SU-DHL-6 (cell line): ENCODE data around the gene PMEPA1.

Source experiments
- EZH2phosphoT487 ChIP-seq: fragments of 200-600 bp; sonication (generic), shearing (Covaris generic); conservative IDR thresholded peaks from 2 replicates; pipeline ENCODE4 v1.6.1; 2018; ENCODE audit warnings: mild to moderate bottlenecking, antibody characterized with exemption, low read length, moderate library complexity, mixed read lengths
- TF ChIP-seq, protein P1 (sequence below): fragments of 200-600 bp; sonication (generic); IDR thresholded peaks from one replicate; pipeline ENCODE4 v1.5.1; 2017; ENCODE audit warnings: antibody characterized with exemption, mild to moderate bottlenecking, low read length, moderate library complexity; ENCODE audit not compliant: insufficient read depth, poor library complexity, severe bottlenecking

DNA sequence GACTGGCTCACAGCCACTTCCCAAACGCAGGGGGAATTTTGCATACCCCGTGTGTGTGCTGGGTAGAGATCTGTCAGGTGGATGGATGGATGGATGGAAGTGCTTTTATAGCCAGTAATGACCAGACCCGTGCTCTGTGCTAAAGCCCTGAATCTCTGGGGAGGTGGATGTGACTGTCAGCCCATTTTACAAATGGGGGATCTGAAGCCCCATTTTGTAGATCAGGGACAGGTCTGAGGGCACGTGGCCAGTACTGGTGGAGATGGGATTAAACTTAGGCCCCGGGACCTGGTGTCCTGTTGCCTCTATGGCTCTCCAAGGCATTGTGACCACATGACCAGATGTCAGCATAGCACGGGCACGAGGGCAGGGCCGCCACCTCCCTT is 51.4 kb downstream of the PMEPA1 start:
- TF ChIP-seq, protein P1, sequence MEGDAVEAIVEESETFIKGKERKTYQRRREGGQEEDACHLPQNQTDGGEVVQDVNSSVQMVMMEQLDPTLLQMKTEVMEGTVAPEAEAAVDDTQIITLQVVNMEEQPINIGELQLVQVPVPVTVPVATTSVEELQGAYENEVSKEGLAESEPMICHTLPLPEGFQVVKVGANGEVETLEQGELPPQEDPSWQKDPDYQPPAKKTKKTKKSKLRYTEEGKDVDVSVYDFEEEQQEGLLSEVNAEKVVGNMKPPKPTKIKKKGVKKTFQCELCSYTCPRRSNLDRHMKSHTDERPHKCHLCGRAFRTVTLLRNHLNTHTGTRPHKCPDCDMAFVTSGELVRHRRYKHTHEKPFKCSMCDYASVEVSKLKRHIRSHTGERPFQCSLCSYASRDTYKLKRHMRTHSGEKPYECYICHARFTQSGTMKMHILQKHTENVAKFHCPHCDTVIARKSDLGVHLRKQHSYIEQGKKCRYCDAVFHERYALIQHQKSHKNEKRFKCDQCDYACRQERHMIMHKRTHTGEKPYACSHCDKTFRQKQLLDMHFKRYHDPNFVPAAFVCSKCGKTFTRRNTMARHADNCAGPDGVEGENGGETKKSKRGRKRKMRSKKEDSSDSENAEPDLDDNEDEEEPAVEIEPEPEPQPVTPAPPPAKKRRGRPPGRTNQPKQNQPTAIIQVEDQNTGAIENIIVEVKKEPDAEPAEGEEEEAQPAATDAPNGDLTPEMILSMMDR, result no peak
- no peak for TF ChIP-seq EZH2phosphoT487
